GM18508 (cell line): ENCODE data around the gene GIMAP7.

Experiments used
- ATAC-seq: cut with Tn5 transposase; IDR thresholded peaks from one replicate; pipeline ENCODE4 v1.9.1; 2021; ENCODE audit warnings: moderate number of reproducible peaks; ENCODE audit not compliant: insufficient read depth, unreplicated experiment

Gene GIMAP7

DNA sequence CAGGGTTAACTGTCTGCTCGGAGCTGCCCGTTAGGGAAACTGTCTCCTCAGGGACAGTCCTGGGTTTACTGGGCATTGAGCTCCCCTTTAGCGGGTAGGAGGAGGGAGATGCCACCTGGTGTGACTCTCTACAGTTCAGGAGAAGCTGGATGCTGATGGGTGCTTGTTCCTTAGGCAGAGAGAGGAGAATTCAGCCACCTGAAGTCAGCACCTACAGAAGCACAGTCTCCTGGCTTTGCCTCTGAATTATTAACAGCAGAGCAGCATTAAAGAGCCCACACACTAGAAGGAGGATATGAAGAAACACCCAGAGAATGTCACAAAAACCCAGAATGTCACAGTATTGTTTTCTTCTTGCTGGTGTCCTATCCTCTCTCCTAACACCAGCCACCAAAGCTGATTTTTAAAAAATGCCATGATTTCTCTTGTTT, 53.2 kb downstream of the GIMAP7 start:
- ATAC-seq: no peak

DNA sequence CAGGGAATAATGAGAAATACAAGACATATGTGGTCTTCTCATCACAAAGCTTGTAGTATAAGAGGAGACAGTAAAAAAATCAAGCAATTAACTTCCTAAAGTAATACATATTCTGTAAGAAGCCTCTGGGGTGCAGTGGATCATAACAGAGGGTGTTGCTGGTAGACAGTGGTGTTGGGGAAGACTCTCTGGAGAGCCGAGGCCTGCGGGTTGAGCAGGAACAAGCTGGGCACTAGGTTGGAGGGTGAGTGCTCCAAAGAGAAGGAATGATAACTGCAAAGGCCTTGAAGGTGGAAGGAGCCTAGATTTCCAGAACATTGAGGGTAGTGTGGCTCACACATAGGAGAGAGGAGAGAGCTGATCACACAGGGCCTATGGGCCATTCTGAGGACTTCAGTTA, 54.0 kb downstream of the GIMAP7 start:
- no peak for ATAC-seq

DNA sequence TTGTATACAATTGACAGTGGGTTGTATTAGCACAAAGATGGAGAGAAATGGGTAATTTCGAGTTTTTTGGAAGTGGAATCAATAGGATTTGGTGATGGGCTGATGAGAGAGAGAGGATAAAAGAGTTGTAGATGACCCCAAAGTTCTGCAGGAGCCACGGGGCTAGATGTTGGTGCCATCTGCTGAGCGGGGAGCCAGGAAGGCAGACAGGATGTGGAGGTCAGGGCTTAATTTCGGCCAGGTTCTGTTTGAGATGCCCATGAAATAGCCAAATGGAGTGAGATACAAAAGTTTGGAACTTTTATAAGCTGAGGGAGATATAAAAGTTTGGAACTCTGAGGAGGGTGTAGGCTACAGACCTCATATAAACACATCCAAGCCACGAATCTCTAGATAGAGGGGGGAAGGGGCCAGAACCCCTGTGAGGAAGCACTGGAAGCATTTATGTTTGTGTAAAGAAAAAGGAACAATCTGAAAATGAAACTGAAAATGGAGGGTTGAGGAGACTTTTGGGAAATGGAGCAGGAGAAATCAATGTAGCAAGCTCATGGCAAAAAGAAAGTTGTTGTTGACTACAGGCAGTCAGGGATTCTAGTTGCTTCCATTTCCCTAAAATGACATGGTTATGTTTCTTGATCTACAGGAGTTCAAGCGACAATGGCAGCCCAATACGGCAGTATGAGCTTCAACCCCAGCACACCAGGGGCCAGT, 54.7 kb downstream of the GIMAP7 start:
- ATAC-seq: no peak
